MM.1S (cell line): ENCODE results near the gene CTNNA1.

Experiments
- CTCF ChIP-seq: fragments of 300-600 bp; sonication (generic); IDR thresholded peaks from 2 replicates; pipeline ENCODE4 v1.5.1; 2016; ENCODE audit warnings: antibody characterized with exemption, low read length, mixed read lengths
- EZH2phosphoT487 ChIP-seq: fragments of 300-600 bp; sonication (generic); IDR thresholded peaks from 2 replicates; pipeline ENCODE4 v1.6.1; 2018; ENCODE audit warnings: antibody characterized with exemption, low read length

GRCh38 chr5:138737494-138738265 is 15.5 kb upstream of the CTNNA1 start:
- TF ChIP-seq CTCF = no peak
- TF ChIP-seq EZH2phosphoT487 = no peak
